ENCODE measurements around the gene TMEM163. TPM values are rescaled to one million over a fixed set of nuclear protein-coding genes. Genes with fewer than 3 reads are reported as not detected.

The TMEM163 gene
- polyA plus RNA-seq, 1 donor = 0.39 TPM

GRCh38 chr2:134677856-134678756 lies 40.7 kb downstream of the TMEM163 start:
- Histone ChIP-seq H3K36me3 (ENCODE audit: control insufficient read depth, insufficient read depth, low read length) (no peaks in the 10 kb centered on the region), H3K4me3 (ENCODE audit: low read length) (no peak overlapping the region), H3K27me3 (ENCODE audit: control insufficient read depth, insufficient read depth, low read length) (peaks cover 9% of the 10 kb centered on the region), H3K9me3 (ENCODE audit: control insufficient read depth, low read depth, low read length) (no peaks in the 10 kb centered on the region), H3K4me1 (ENCODE audit: control insufficient read depth, insufficient read depth, low read length) (no peaks in the 10 kb centered on the region), H3K27ac (ENCODE audit: low read length) (no peak overlapping the region)
- DNase-seq = no peak
- WGBS (ENCODE audit: insufficient coverage, low lambda C conversion rate) = no CpG with 5 or more reads among the region's 20 CpGs

- Histone ChIP-seq H3K4me1 (ENCODE audit: control insufficient read depth, insufficient read depth, low read length) (no peaks in the 10 kb centered on the region), H3K27me3 (ENCODE audit: control insufficient read depth, insufficient read depth, low read length) (peaks cover 9% of the 10 kb centered on the region), H3K36me3 (ENCODE audit: control insufficient read depth, insufficient read depth, low read length) (no peaks in the 10 kb centered on the region), H3K4me3 (ENCODE audit: low read length) (no peak overlapping the region), H3K27ac (ENCODE audit: low read length) (no peak overlapping the region), H3K9me3 (ENCODE audit: control insufficient read depth, low read depth, low read length) (no peaks in the 10 kb centered on the region)
- no CpG with 5 or more reads among the region's 12 CpGs for WGBS (ENCODE audit: insufficient coverage, low lambda C conversion rate)
- DNase-seq = no peak
Observed at GRCh38 chr2:134676960-134677359, 41.8 kb downstream of the TMEM163 start.

GRCh38 chr2:134675314-134675713 lies 43.5 kb downstream of the TMEM163 start:
- Histone ChIP-seq H3K4me1 (ENCODE audit: control insufficient read depth, insufficient read depth, low read length) (peaks cover 2% of the 10 kb centered on the region), H3K9me3 (ENCODE audit: control insufficient read depth, low read depth, low read length) (no peaks in the 10 kb centered on the region), H3K36me3 (ENCODE audit: control insufficient read depth, insufficient read depth, low read length) (no peaks in the 10 kb centered on the region), H3K4me3 (ENCODE audit: low read length) (no peak overlapping the region), H3K27ac (ENCODE audit: low read length) (no peak overlapping the region), H3K27me3 (ENCODE audit: control insufficient read depth, insufficient read depth, low read length) (peaks cover 6% of the 10 kb centered on the region)
- no CpG with 5 or more reads among the region's 3 CpGs for WGBS (ENCODE audit: insufficient coverage, low lambda C conversion rate)
- DNase-seq = no peak

- Histone ChIP-seq H3K27ac (ENCODE audit: low read length) (no peak overlapping the region), H3K4me1 (ENCODE audit: control insufficient read depth, insufficient read depth, low read length) (peaks cover 3% of the 10 kb centered on the region), H3K9me3 (ENCODE audit: control insufficient read depth, low read depth, low read length) (no peaks in the 10 kb centered on the region), H3K36me3 (ENCODE audit: control insufficient read depth, insufficient read depth, low read length) (no peaks in the 10 kb centered on the region), H3K4me3 (ENCODE audit: low read length) (no peak overlapping the region), H3K27me3 (ENCODE audit: control insufficient read depth, insufficient read depth, low read length) (peaks cover 6% of the 10 kb centered on the region)
- WGBS (ENCODE audit: insufficient coverage, low lambda C conversion rate) = 71% methylated on average over 1 of the region's 4 CpGs
- DNase-seq = no peak
Observed at GRCh38 chr2:134674687-134675086, 44.1 kb downstream of the TMEM163 start.

- H3K9me3 ChIP-seq (ENCODE audit: control insufficient read depth, low read depth, low read length) = no peaks in the 10 kb centered on the region
- no peak for DNase-seq
- H3K4me3 ChIP-seq (ENCODE audit: low read length) = no peak overlapping the region
- H3K36me3 ChIP-seq (ENCODE audit: control insufficient read depth, insufficient read depth, low read length) = no peaks in the 10 kb centered on the region
- H3K27me3 ChIP-seq (ENCODE audit: control insufficient read depth, insufficient read depth, low read length) = peaks cover 7% of the 10 kb centered on the region
- WGBS (ENCODE audit: insufficient coverage, low lambda C conversion rate) = no CpG with 5 or more reads among the region's 1 CpG
- no peak overlapping the region for H3K27ac ChIP-seq (ENCODE audit: low read length)
- H3K4me1 ChIP-seq (ENCODE audit: control insufficient read depth, insufficient read depth, low read length) = peaks cover 3% of the 10 kb centered on the region
Observed at GRCh38 chr2:134671513-134671912, 47.3 kb downstream of the TMEM163 start.

- Histone ChIP-seq H3K4me3 (ENCODE audit: low read length) (no peak overlapping the region), H3K9me3 (ENCODE audit: control insufficient read depth, low read depth, low read length) (no peaks in the 10 kb centered on the region), H3K27ac (ENCODE audit: low read length) (no peak overlapping the region), H3K4me1 (ENCODE audit: control insufficient read depth, insufficient read depth, low read length) (peaks cover 3% of the 10 kb centered on the region), H3K36me3 (ENCODE audit: control insufficient read depth, insufficient read depth, low read length) (no peaks in the 10 kb centered on the region), H3K27me3 (ENCODE audit: control insufficient read depth, insufficient read depth, low read length) (peaks cover 11% of the 10 kb centered on the region)
- no CpG with 5 or more reads among the region's 4 CpGs for WGBS (ENCODE audit: insufficient coverage, low lambda C conversion rate)
- no peak for DNase-seq
Observed at GRCh38 chr2:134670955-134671354, 47.8 kb downstream of the TMEM163 start.

- H3K27me3 ChIP-seq (ENCODE audit: control insufficient read depth, insufficient read depth, low read length) = peaks cover 9% of the 10 kb centered on the region
- peaks cover 3% of the 10 kb centered on the region for H3K4me1 ChIP-seq (ENCODE audit: control insufficient read depth, insufficient read depth, low read length)
- no peaks in the 10 kb centered on the region for H3K36me3 ChIP-seq (ENCODE audit: control insufficient read depth, insufficient read depth, low read length)
- DNase-seq = no peak
- no peak overlapping the region for H3K27ac ChIP-seq (ENCODE audit: low read length)
- no peak overlapping the region for H3K4me3 ChIP-seq (ENCODE audit: low read length)
- no peaks in the 10 kb centered on the region for H3K9me3 ChIP-seq (ENCODE audit: control insufficient read depth, low read depth, low read length)
- 57% methylated on average over 1 of the region's 12 CpGs for WGBS (ENCODE audit: insufficient coverage, low lambda C conversion rate)
Observed at GRCh38 chr2:134669731-134670669, 48.8 kb downstream of the TMEM163 start.

GRCh38 chr2:134668821-134669220 lies 50.0 kb downstream of the TMEM163 start:
- H3K4me1 ChIP-seq (ENCODE audit: control insufficient read depth, insufficient read depth, low read length) = peaks cover 3% of the 10 kb centered on the region
- H3K27me3 ChIP-seq (ENCODE audit: control insufficient read depth, insufficient read depth, low read length) = peaks cover 9% of the 10 kb centered on the region
- no peaks in the 10 kb centered on the region for H3K9me3 ChIP-seq (ENCODE audit: control insufficient read depth, low read depth, low read length)
- H3K4me3 ChIP-seq (ENCODE audit: low read length) = no peak overlapping the region
- no peak for DNase-seq
- no peak overlapping the region for H3K27ac ChIP-seq (ENCODE audit: low read length)
- no peaks in the 10 kb centered on the region for H3K36me3 ChIP-seq (ENCODE audit: control insufficient read depth, insufficient read depth, low read length)
- WGBS (ENCODE audit: insufficient coverage, low lambda C conversion rate) = no CpG with 5 or more reads among the region's 7 CpGs

GRCh38 chr2:134667541-134667940 lies 51.3 kb downstream of the TMEM163 start:
- Histone ChIP-seq H3K36me3 (ENCODE audit: control insufficient read depth, insufficient read depth, low read length) (no peaks in the 10 kb centered on the region), H3K27me3 (ENCODE audit: control insufficient read depth, insufficient read depth, low read length) (peaks cover 8% of the 10 kb centered on the region), H3K9me3 (ENCODE audit: control insufficient read depth, low read depth, low read length) (no peaks in the 10 kb centered on the region), H3K27ac (ENCODE audit: low read length) (no peak overlapping the region), H3K4me1 (ENCODE audit: control insufficient read depth, insufficient read depth, low read length) (peaks cover 3% of the 10 kb centered on the region), H3K4me3 (ENCODE audit: low read length) (no peak overlapping the region)
- DNase-seq = no peak
- no CpG with 5 or more reads among the region's 2 CpGs for WGBS (ENCODE audit: insufficient coverage, low lambda C conversion rate)

- no peak for DNase-seq
- Histone ChIP-seq H3K27ac (ENCODE audit: low read length) (no peak overlapping the region), H3K4me1 (ENCODE audit: control insufficient read depth, insufficient read depth, low read length) (peaks cover 3% of the 10 kb centered on the region), H3K36me3 (ENCODE audit: control insufficient read depth, insufficient read depth, low read length) (no peaks in the 10 kb centered on the region), H3K4me3 (ENCODE audit: low read length) (no peak overlapping the region), H3K9me3 (ENCODE audit: control insufficient read depth, low read depth, low read length) (no peaks in the 10 kb centered on the region), H3K27me3 (ENCODE audit: control insufficient read depth, insufficient read depth, low read length) (peaks cover 8% of the 10 kb centered on the region)
- WGBS (ENCODE audit: insufficient coverage, low lambda C conversion rate) = no CpG with 5 or more reads among the region's 4 CpGs
Observed at GRCh38 chr2:134667081-134667480, 51.7 kb downstream of the TMEM163 start.
